ENCODE data around the gene KLHL12. TPM values are rescaled to one million over a fixed set of nuclear protein-coding genes. Genes with fewer than 3 reads are reported as not detected.

Gene KLHL12
- total and polyA plus RNA-seq, 7 experiments from 2014 or later: 12.1 to 28.0 (median 18.3) TPM

DNA sequence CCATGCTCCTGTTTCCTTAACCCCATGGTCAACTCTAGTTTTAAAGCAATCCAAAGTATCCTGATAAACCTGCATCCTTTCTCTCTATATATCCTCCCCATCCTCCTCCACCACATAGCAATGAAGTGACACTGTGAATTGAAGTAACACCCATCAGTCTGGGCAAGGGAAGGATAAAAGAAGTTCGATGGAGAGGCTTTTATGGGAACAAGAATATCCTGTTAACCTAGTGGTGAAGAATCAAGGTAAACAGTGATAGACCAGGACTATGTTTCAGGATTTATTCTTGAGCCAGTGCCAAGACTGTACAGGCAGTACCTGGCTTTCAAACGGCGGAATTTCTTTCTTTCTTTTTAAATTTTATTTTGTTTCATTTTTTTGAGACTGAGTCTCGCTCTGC, 55.7 kb downstream of the KLHL12 start:
- H3K27me3 Mint-ChIP-seq: peaks cover 2 to 13% (median 10%) of the 10 kb centered on the region in 5 donors
- H3K27me3 ChIP-seq (ENCODE audit: control insufficient read depth in 2 of 2, insufficient read depth in 2 of 2, low read length in 2 of 2): no peaks in the 10 kb centered on the region
- H3K4me3 Mint-ChIP-seq: no peak overlapping the region
- H3K27ac ChIP-seq (ENCODE audit: low read depth, low read length): no peak overlapping the region
- ChIA-PET CTCF (no interaction called here), POLR2A (no interaction called here)
- H3K36me3 Mint-ChIP-seq: peaks cover 0 to 3% (median 0%) of the 10 kb centered on the region in 5 donors
- H3K9me3 ChIP-seq (ENCODE audit: control insufficient read depth in 2 of 3, low read length in 3 of 3): no peaks in the 10 kb centered on the region
- H3K4me1 Mint-ChIP-seq: no peaks in the 10 kb centered on the region
- no peak overlapping the region for H3K4me3 ChIP-seq (ENCODE audit: low read length)
- DNase-seq (no peak), ATAC-seq (no peak)
- no peaks in the 10 kb centered on the region for H3K9me3 Mint-ChIP-seq
- H3K27ac Mint-ChIP-seq: no peak overlapping the region
- intact Hi-C loops (cut with micrococcal nuclease): no loop called here
- H3K4me1 ChIP-seq (ENCODE audit: control insufficient read depth in 2 of 2, insufficient read depth in 2 of 2, low read length in 2 of 2): no peaks in the 10 kb centered on the region
- no peaks in the 10 kb centered on the region for H3K36me3 ChIP-seq (ENCODE audit: control insufficient read depth in 2 of 3, insufficient read depth in 3 of 3, low read length in 3 of 3)

DNA sequence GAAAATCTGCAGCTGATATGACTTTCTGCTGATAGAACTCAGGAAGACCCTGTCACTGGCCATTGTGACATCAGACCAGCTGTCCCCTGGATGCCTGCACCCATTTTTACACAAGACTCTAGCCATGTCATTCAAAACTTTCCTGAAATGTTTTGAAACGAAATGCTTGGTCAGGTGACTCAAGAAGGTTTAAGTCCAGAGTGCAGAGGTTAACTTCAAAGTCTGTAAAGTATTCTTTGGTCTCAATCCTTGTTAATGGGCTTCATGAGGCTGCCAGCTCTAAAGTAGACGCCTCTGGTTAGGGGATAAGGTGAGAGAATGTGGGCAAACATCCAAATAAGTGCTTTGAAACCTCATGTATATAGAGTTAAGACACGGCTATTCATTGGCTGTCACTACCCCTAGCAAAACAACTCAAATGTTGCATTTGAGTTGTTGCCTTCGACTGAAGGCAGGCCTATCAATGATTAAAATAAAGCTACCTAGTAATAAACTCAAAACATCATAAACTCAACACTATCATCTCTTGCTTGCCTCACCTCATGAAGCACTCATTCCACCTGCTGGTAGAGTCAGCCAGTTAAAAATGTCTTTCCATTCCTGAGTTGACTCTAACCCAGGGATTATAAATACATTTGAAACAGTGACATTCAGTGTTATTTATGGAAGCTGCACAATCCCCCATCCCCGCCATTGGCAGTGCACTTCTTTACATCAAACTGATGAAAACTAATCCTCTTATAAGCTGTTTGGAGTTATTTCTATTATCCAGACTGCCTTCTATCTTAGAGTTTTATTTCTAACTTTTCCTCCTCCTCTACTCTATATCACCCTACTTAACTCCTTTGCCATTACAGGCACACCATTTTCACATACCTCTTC, 64.1 kb downstream of the KLHL12 start:
- peak overlapping the region in 6 of 10 donors; percentile 5 to 90 (median 78) for H3K4me3 Mint-ChIP-seq
- no peaks in the 10 kb centered on the region for H3K9me3 ChIP-seq (ENCODE audit: control insufficient read depth in 2 of 3, low read length in 3 of 3)
- ChIA-PET CTCF (interaction anchor here (1.0 kb wide), 1 partner anchor 11 kb away, joined by 3 read pairs; no protein-coding TSS in a partner anchor), POLR2A (interaction anchor here (1.8 kb wide), 1 partner anchor 144 kb away, joined by 5 read pairs; the partner anchor contains the start of gene TMEM183A)
- H3K36me3 ChIP-seq (ENCODE audit: control insufficient read depth in 2 of 3, insufficient read depth in 3 of 3, low read length in 3 of 3): no peaks in the 10 kb centered on the region
- H3K36me3 Mint-ChIP-seq: no peaks in the 10 kb centered on the region
- peaks cover 8 to 17% (median 12%) of the 10 kb centered on the region in 7 donors for H3K4me1 Mint-ChIP-seq
- no peak overlapping the region for H3K27ac Mint-ChIP-seq
- intact Hi-C loops (cut with micrococcal nuclease): loop anchor here in 1 of 2 donors (2.0 kb wide), 1 partner anchor 26 kb away; the partner anchor contains the start of gene RABIF
- peaks cover 0 to 3% (median 0%) of the 10 kb centered on the region in 11 donors for H3K9me3 Mint-ChIP-seq
- peaks cover 39 to 79% (median 61%) of the 10 kb centered on the region in 5 donors for H3K27me3 Mint-ChIP-seq
- peaks cover 0 to 16% of the 10 kb centered on the region in 2 donors for H3K27me3 ChIP-seq (ENCODE audit: control insufficient read depth in 2 of 2, insufficient read depth in 2 of 2, low read length in 2 of 2)
- ATAC-seq (no peak), DNase-seq (no peak)
- no peak overlapping the region for H3K27ac ChIP-seq (ENCODE audit: low read depth, low read length)
- peaks cover 0 to 8% of the 10 kb centered on the region in 2 donors for H3K4me1 ChIP-seq (ENCODE audit: control insufficient read depth in 2 of 2, insufficient read depth in 2 of 2, low read length in 2 of 2)
- H3K4me3 ChIP-seq (ENCODE audit: low read length): no peak overlapping the region

DNA sequence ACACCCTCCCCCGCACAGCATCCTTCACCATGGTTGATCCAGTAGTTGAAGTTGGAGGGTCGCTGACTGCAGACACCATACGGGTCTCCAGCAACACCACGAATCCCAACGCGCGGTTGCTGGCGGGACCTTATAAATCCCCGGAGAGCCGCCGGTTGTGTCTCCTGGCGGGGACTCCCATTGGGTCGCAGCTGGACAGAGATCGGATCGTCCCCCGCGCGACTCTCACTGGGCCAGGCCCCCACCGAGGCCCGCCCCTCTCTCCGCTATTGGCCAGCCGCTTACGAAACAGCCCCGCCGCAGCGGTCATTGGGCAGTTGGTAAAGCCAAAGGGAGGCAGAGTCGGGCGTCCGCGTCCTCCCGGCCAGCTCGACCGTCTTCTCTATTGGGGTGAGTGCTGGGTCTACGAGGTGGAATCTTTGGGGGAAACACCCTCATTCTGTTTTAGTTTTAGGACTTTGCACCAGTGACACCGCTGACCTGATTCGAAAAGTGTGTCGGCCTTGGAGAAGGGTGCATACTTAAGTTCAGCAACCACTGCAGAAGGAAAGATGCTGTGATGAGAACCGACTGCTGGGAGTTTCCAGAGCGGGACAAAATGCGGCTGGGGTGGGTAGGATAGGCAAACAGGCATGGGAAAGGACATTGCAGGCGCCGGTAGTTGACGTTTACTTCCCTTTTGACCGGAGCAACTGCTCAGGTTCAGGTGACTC, 65.5 kb downstream of the KLHL12 start:
- H3K4me1 Mint-ChIP-seq: peaks cover 8 to 17% (median 12%) of the 10 kb centered on the region in 7 donors
- Histone ChIP-seq H3K27ac (ENCODE audit: low read depth, low read length) (no peak overlapping the region), H3K36me3 (ENCODE audit: control insufficient read depth in 2 of 3, insufficient read depth in 3 of 3, low read length in 3 of 3) (no peaks in the 10 kb centered on the region), H3K4me3 (ENCODE audit: low read length) (peak overlapping the region; percentile 53), H3K27me3 (ENCODE audit: control insufficient read depth in 2 of 2, insufficient read depth in 2 of 2, low read length in 2 of 2) (peaks cover 0 to 16% of the 10 kb centered on the region in 2 donors), H3K4me1 (ENCODE audit: control insufficient read depth in 2 of 2, insufficient read depth in 2 of 2, low read length in 2 of 2) (peaks cover 0 to 8% of the 10 kb centered on the region in 2 donors), H3K9me3 (ENCODE audit: control insufficient read depth in 2 of 3, low read length in 3 of 3) (no peaks in the 10 kb centered on the region)
- H3K27ac Mint-ChIP-seq: peak overlapping the region in 2 of 9 donors; percentile 15 to 59
- H3K27me3 Mint-ChIP-seq: peaks cover 32 to 76% (median 61%) of the 10 kb centered on the region in 5 donors
- DNase-seq: peak in 3 of 9 donors; percentile 10 to 62 (median 39)
- peak overlapping the region; percentile 73 to 90 (median 84) for H3K4me3 Mint-ChIP-seq
- intact Hi-C loops (cut with micrococcal nuclease): loop anchor here in 1 of 2 donors (2.0 kb wide), 1 partner anchor 27 kb away; the partner anchor contains the start of gene RABIF
- ChIA-PET CTCF (interaction anchor here (1.0 kb wide), 1 partner anchor 10 kb away, joined by 3 read pairs; no protein-coding TSS in a partner anchor), POLR2A (no interaction called here)
- ATAC-seq: peak; percentile 93
- peaks cover 0 to 3% (median 0%) of the 10 kb centered on the region in 11 donors for H3K9me3 Mint-ChIP-seq
- no peaks in the 10 kb centered on the region for H3K36me3 Mint-ChIP-seq

DNA sequence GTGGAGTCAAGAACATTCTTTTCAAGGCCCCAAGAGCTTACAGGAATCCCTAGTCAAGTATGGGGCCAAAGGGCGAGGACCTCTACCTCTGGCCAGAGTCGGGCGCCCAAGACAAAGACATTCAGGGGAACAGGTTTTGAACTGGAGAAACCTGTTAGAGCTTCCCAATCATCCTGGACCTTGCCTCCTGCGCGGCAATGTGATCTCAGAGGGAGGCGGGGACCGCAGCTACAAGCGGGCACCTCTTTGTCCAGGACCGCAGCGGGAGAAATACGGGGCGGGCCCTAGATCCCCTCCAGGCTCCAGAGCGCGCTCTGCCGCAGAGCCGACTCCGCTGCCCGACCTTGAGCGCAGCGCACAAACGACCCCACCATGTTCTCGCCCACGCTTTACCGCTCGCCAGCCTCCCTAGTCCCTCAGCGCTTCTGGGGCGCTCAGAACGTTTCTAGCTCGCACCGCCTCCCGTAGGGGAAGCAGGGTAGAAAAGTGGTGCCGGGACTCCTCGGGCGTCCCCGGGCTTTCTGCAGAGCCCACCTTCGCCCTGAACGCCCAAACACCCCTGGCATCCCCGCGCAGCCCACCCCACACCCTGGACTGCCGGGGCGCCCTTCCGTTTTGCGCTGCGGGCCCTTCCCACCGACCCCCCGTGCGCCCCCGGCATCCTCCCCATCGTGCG, 66.2 kb downstream of the KLHL12 start:
- ATAC-seq (peak; percentile 58), DNase-seq (peak in 3 of 9 donors; percentile 9 to 36 (median 23))
- Histone ChIP-seq H3K9me3 (ENCODE audit: control insufficient read depth in 2 of 3, low read length in 3 of 3) (no peaks in the 10 kb centered on the region), H3K4me1 (ENCODE audit: control insufficient read depth in 2 of 2, insufficient read depth in 2 of 2, low read length in 2 of 2) (peaks cover 0 to 8% of the 10 kb centered on the region in 2 donors), H3K36me3 (ENCODE audit: control insufficient read depth in 2 of 3, insufficient read depth in 3 of 3, low read length in 3 of 3) (no peaks in the 10 kb centered on the region), H3K27ac (ENCODE audit: low read depth, low read length) (no peak overlapping the region), H3K4me3 (ENCODE audit: low read length) (peak overlapping the region; percentile 53), H3K27me3 (ENCODE audit: control insufficient read depth in 2 of 2, insufficient read depth in 2 of 2, low read length in 2 of 2) (peaks cover 0 to 16% of the 10 kb centered on the region in 2 donors)
- intact Hi-C loops (cut with micrococcal nuclease): no loop called here
- POLR2A ChIA-PET: no interaction called here
- Mint-ChIP-seq H3K9me3 (peaks cover 0 to 3% (median 0%) of the 10 kb centered on the region in 11 donors), H3K27ac (no peak overlapping the region), H3K4me1 (peaks cover 8 to 18% (median 12%) of the 10 kb centered on the region in 7 donors), H3K36me3 (no peaks in the 10 kb centered on the region), H3K4me3 (peak overlapping the region; percentile 73 to 90 (median 84)), H3K27me3 (peaks cover 27 to 70% (median 54%) of the 10 kb centered on the region in 5 donors)
- CTCF ChIA-PET: no interaction called here

DNA sequence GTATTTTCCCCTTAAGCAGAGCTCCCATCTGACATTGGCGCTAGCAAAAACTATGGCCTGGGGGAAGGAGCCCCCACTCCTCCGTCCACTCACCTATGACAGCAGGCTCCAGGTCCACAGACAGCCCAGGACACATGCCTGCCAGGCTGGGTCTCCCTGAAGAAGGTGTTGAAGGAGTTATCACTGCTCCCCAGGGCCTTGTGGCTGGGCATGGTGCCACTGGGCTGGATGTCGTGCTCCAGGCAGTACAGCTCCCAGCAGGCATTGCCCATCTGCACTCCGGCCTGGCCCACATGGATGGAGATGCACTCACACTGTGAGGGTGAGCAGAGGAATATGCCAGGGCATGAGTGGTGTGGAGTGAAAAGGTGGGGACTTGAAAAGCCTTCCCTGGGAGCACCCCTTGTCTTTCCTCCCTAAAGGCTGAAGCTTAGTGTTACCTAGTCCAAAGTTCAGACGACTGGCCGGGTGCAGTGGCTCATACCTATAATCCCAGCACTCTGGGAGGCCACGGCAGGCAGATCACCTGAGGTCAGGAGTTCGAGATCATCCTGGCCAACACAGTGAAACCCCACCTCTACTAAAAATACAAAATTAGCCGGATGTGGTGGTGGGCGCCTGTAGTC, 68.1 kb downstream of the KLHL12 start:
- Mint-ChIP-seq H3K4me1 (peaks cover 8 to 18% (median 12%) of the 10 kb centered on the region in 7 donors), H3K36me3 (no peaks in the 10 kb centered on the region), H3K4me3 (no peak overlapping the region), H3K27ac (no peak overlapping the region), H3K9me3 (peaks cover 0 to 2% (median 0%) of the 10 kb centered on the region in 11 donors), H3K27me3 (peaks cover 9 to 51% (median 36%) of the 10 kb centered on the region in 5 donors)
- Histone ChIP-seq H3K27me3 (ENCODE audit: control insufficient read depth in 2 of 2, insufficient read depth in 2 of 2, low read length in 2 of 2) (peaks cover 0 to 16% of the 10 kb centered on the region in 2 donors), H3K9me3 (ENCODE audit: control insufficient read depth in 2 of 3, low read length in 3 of 3) (no peaks in the 10 kb centered on the region), H3K4me1 (ENCODE audit: control insufficient read depth in 2 of 2, insufficient read depth in 2 of 2, low read length in 2 of 2) (peaks cover 0 to 8% of the 10 kb centered on the region in 2 donors), H3K27ac (ENCODE audit: low read depth, low read length) (no peak overlapping the region), H3K4me3 (ENCODE audit: low read length) (no peak overlapping the region), H3K36me3 (ENCODE audit: control insufficient read depth in 2 of 3, insufficient read depth in 3 of 3, low read length in 3 of 3) (no peaks in the 10 kb centered on the region)
- ChIA-PET CTCF (interaction anchor here (0.7 kb wide), 1 partner anchor 485 kb away, joined by 4 read pairs; no protein-coding TSS in a partner anchor), POLR2A (no interaction called here)
- intact Hi-C loops (cut with micrococcal nuclease): no loop called here
- DNase-seq: no peak
- no peak for ATAC-seq
